Hematopoietic multipotent progenitor cell treated with erythropoietin and hydrocortisone succinate and interleukin-3 and kit ligand, for 8 days (in vitro differentiated cells): Measurements from ENCODE around the gene B3GNT5.
A peak's percentile ranks its signal among the peaks of the same experiment; 100 is the strongest.
"Not testable (repeated sequence)": the region's sequence is repeated elsewhere in the genome, so short reads cannot be mapped to it uniquely, and the experiment has no call there.

Experiments
- DNase-seq: peaks from one replicate; pipeline ENCODE4 v3.0.0-alpha.2; 2015

B3GNT5 gene

GRCh38 chr3:183252973-183253527, at the start of gene B3GNT5:
TSS of gene B3GNT5 (plus strand) at chr3:183253253. CDS start at chr3:183269799, 16,546 bp downstream.
- peak; percentile 55 for DNase-seq

- DNase-seq: no peak
These were observed 49.4 kb upstream of the B3GNT5 start for GRCh38 chr3:183203670-183204069.

DNA sequence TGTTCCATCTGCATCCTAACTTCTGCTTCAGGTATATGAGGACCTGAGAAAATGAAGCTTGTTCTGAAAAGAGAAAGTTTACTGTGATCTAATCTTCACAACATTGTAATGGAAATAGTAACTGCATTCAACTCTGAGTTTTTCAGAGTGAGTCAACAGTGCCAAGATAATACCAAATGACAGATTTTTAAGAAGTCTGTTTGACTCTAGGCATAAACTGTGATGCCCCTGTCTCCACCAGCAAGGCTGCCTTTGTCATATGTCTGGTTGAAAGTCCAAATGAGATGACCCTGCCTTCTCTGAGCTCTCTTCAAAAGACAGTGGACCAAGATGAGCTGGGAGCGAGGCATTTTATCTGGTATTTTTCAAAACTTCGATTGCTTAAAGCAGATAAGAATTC, 44.8 kb upstream of the B3GNT5 start:
- DNase-seq: no peak

DNA sequence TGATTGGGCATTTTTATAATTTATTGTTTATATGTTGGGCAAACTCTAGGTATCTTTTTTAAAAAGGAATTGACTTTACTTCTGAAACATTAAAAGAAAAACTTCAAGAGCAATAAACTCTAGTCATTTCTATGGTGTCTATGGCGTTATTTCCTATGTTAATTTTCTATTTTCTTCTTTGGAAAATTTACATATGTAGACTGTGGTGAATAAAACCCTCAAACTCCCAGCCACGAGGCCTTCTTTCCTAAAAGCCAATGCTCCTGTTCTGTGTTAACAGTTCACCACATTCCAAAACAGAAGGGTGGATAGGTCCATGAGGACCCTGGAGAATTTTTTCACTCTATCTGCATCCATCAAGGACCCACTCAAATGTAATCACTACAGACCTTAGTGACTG, 44.3 kb upstream of the B3GNT5 start:
- no peak for DNase-seq

GRCh38 chr3:183210341-183210740, 42.7 kb upstream of the B3GNT5 start:
- no peak for DNase-seq

DNA sequence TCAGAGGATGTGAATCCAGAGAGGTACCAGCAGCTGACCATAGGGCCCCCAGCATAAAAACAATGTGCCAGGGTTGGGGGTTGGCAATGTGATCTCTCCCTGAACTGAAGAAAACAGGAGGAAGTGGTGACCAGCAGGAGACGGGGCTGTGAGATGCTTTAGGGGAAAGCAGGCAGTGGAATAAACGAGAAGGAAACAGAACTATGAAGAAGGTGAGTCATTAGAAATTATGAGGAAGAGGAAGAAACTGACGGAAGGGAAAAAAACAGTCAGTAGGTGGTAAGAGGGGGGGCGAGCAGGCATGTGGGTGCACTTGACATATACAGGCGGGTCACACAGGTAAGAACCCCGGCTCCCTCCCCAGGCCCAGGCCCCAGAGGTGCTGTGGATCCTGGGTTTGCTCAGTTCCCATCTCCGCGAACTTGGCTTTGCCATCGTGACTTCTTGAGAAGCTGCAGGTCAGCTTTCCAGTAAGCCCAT, 42.2 kb upstream of the B3GNT5 start:
- no peak for DNase-seq

- DNase-seq: no peak
These were observed 41.7 kb upstream of the B3GNT5 start for GRCh38 chr3:183211352-183211751.

- no peak for DNase-seq
These were observed 41.0 kb upstream of the B3GNT5 start for GRCh38 chr3:183212096-183212495.

GRCh38 chr3:183212565-183212964, 40.5 kb upstream of the B3GNT5 start:
- peak; percentile 43 for DNase-seq

DNA sequence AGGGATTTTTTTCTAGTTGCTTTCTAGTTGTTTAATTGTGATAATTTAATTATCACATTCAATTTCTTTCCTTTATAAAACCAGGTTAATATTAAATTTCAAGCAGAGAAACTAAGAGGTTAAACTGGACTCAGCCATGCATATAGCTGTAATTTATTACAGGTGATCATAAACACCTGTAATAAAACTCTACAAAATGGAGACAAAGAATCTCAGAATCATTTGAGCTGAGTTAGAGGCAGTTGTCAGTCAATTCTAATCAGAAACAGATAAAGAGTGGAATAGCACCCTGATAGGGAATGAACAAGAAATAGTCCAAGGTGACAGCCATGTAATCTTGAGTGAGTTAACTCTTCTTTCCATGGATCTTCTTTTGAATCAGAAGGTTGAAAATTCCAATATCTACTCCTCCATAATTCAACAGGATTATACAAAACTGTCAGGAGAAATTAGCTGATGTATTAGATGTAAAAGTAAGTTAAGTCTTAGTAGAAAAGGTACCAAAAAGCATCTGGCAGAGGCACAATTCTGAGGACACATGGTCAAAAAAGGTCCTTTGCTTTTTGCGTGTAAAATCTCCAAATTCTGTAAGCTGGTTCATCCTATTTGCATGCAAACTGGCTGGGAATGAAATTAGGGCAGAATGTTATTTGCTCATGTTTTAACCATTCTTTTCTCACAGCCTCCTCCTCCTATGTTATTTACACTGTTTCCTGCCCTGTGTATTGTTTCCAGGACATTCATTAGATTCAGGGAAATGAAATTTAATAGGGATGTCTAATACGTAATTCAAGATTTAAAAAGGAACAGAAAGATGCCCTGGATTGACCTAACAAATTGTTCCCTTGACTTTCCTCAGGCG, 39.4 kb upstream of the B3GNT5 start:
- no peak for DNase-seq

DNA sequence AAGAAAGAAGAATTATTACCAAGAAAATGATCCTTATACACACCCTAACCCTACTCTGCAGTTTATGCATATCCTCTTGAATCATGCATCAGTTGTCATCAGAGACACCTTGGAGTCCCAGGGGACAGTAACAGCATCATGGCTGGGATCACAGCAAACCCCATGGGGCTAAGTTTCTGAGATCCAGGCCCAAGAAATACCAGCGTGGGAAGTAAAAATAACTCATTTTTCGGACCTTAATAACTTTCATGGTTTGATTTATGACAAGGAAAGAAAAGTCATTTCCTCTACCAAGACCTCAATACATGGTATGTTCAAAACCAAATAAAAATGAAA, 38.8 kb upstream of the B3GNT5 start:
- no peak for DNase-seq

- DNase-seq: no peak
These were observed 37.4 kb upstream of the B3GNT5 start for GRCh38 chr3:183215591-183216202.

GRCh38 chr3:183217548-183218332, 35.3 kb upstream of the B3GNT5 start:
- no peak for DNase-seq

- DNase-seq: no peak
These were observed 34.2 kb upstream of the B3GNT5 start for GRCh38 chr3:183218826-183219225.

DNA sequence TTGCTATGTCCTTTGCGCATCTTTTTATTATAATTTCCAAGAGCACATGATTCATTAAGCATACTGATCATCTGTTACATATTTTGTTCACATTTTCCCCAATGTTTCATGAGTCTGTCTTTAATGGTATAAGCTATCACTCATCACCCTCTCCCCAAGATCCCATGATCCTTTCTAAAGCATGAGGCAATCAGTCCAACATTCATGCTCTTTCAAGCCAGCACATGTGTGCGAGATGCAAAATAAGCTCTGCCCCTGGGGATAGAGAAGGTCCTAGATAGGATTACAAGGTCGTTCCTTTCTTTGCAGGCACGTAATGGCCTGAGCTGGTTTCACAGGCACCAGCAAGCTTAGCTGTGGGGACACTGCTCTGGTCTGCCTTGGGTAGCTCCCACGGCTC, 32.2 kb upstream of the B3GNT5 start:
- no peak for DNase-seq

DNA sequence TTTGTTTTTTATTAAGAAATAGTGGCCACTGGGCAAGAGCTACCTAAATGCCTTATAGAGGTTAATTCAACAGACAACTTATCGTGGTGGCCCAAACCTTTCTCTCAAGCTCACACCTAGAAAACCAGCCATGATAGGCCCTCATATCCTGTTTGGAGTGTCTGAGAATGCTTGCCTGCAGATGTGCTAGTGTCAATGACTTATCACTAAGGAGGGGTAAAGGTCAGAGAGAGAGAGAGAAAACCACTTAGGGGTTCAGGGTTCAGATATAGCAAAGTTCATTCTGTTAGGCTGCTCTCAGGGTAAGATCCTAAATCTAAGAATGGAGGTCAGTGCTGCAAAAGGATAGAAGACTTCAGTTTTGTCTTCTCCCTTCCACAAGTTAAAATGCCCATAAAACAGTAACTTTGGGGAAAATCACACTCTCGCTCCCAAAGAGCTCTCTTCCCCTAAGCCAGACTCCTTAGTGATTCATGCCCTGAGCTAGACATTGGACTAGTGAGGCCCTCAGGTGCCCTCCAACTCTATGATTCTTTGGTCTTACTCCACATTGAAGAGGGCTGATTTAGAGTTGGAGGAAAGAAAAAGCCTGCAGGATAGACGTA, 30.3 kb upstream of the B3GNT5 start:
- no peak for DNase-seq

- peak; percentile 78 for DNase-seq
These were observed 28.7 kb upstream of the B3GNT5 start for GRCh38 chr3:183224180-183224970.

GRCh38 chr3:183226333-183226890, 26.6 kb upstream of the B3GNT5 start:
- DNase-seq: no peak

DNA sequence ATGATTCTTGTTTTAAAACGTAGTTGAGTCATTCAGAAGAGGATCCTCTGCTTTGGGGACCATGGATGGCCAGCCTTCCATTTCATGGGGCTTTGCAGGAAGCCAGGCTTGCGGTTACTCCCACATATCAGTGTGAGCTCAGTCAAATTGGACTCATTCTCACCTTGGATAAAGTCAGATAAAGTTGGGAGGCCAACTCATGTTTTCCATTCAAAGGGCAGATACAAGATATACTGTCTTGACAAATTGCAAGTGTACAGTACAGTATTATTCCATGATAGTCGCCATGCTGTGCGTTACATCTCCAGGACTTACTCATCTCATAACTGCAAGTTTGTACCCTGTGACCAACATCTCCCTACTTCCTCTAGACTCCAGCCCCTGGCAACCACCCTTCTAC, 25.5 kb upstream of the B3GNT5 start:
- DNase-seq: no peak

- DNase-seq: no peak
These were observed 23.9 kb upstream of the B3GNT5 start for GRCh38 chr3:183229178-183229577.

- not testable (repeated sequence) for DNase-seq
These were observed 22.8 kb upstream of the B3GNT5 start for GRCh38 chr3:183230251-183230650.

DNA sequence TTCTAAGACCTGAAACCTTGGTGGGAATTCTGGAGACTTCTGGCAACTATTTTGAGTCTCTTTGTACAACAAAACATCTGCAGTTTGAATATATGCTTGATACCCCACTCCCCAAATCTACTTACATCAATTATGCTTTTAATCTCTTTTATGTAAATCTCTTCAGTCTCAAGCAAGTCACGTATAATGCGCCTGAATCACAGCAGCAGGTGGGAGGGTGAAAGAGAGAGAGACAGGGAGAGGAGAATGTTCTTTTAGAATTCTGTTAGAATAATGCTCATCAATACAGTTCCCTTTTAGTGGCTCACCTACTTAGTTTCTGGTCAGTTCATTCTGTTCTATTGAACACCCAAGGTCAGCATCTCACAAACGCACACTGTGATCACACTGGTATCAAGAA, 22.2 kb upstream of the B3GNT5 start:
- DNase-seq: no peak
